Stimulated activated CD8-positive, alpha-beta memory T cell treated with anti-CD3 and anti-CD28 coated beads, Interleukin-2, amount 100 ng/mL, for 1 hour (primary cell): ENCODE results near the gene TENT5A.

Source experiments
- DNase-seq, 2 donors: peaks; one replicate each; pipeline ENCODE4 v3.0.0-alpha.2; 2020; ENCODE audit warnings: low read depth in 2 of 2

The TENT5A gene

DNA sequence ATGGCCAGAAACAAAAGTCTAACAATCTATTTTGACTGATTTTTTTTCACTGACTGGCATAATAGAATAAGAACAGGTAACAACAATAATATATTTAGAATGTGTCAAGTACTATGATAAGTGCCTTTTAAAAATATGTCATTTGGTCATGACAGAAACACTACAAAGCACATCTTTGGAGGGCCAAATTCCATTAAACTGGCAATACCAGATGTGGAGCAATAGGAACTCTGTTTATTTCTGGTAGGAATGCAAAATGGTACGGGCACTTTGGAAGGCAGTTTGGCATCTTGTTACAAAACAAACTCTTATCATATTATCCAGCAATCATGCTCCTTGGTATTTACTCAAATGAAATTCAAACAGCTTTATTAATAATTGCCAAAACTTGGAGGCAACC is 39.3 kb downstream of the TENT5A start:
- DNase-seq: no peak

DNA sequence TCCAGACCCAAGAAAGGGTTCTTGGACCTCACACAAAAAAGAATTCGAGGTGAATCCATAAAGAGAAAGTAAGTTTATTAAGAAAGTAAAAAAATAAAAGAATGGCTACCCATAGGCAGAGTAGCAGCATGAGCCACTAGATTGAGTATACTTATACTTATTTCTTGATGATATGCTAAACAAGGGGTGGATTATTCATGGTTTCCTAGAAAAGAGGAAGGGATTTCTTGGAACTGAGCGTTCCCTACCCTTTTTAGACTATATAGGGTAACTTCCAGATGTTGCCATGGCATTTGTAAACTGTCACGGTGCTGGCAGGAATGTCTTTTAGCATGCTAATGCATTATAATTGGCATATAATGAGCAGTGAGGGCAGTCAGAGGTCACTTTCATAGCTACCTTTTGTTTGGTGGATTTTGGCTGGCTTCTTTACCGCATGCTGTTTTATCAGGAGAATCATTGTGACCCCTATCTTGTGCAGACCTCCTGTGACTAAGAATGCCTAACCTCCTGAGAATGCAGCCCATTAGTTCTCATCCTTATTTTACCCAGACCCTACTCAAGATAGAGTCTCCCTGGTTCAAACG is 44.3 kb downstream of the TENT5A start:
- no peak for DNase-seq

DNA sequence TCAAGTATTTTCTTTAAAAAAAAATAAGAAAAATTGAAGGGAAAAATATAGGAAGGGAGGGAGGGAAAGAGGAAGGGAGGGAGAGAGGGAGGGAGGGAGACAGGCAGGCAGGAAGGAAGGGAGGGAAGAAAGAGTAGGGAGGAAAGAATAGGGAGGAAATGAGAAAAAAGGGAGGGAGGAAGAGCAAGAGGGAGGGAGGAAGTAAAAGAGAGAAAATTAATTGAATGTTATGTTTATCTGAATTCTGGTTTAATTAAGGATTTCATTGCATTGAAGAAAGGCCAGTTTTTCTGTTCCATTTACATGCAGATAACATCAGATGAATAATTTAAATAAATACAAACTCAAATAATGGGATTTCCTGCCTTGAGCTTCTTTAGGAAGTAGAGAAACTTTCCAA is 47.8 kb downstream of the TENT5A start:
- no peak for DNase-seq

DNA sequence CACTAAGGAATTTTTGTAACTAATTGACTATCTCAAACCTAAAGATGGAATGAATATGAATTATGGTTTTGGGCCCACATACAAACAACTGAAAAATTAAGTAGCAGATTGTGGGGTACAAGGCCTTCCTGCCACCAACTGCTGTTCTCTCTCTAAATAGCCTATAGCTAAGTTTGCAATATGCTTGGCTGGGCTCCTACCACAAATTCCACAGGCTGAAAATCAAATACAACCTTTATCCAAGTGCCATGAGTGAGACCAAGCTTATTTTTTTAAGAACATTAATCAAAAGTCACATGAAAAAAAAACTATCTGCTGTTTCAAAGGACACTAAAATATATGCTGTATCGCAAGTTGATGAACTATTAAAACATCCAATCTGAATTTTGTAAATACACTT is 52.1 kb downstream of the TENT5A start:
- DNase-seq: no peak

DNA sequence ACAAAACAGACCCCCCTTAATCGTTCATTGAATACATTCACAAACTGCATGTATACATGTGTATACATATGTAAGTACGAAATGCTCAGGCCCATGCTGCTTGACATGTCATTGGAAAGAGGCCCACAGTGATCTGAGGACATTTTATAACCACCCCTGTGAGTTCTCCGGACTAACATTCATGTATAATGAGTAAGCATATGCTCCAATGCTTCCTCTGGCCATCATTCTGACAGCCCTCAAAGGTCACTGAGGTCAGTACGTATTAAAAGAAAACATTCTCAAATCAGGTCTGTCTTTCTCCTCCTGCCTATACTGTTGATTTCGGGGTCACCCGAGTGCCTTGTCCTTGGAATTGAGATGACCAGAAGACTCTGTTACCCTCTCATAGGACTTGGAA is 54.9 kb downstream of the TENT5A start:
- DNase-seq: no peak

DNA sequence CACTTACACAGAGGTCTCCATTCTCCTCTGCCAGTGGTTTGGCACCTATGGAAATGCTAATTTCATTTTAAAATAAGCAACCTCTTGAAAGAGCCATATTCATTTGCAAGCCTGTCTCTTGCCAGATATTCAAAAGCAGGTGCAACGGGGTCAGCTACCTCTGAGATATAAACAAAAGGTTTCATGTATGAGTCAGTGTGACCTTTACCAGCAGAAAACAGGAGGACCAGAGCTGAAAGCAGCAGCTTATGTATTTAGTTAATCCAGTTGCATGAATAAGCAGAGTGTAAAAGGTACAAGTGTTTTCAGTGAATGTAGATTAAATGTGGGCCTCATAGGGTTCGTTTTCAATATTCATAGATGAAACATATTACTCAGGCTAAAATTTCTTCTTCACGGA is 56.0 kb downstream of the TENT5A start:
- DNase-seq: no peak
